Activated CD4-positive, alpha-beta T cell treated with anti-CD3 and anti-CD28 coated beads for 24 hours (primary cell): ENCODE measurements around the gene PHYHD1.
A peak's percentile ranks its signal among the peaks of the same experiment; 100 is the strongest.

ENCODE experiments used
- DNase-seq, 2 donors: peaks; one replicate each; pipeline ENCODE4 v3.0.0-alpha.2; 2020; ENCODE audit warnings: low read depth in 2 of 2

Gene PHYHD1

DNA sequence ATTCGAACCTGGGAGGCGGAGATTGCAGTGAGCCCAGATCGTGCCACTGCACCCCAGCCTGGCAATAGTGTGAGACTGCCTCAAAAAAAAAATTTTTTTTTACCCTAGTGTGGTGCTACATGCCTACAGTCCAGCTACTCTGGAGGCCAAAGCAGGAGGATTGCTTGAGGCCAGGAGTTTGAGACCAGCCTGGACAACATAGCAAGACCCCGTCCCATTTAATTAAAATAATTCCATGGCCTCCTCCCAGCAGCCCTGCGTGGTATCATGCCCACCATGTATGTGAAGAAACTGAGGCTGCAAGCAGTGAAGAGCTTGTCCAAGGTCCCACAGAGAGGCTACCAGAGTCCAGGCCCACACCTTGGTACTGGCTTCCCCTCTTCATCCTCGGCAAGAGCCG is 19.4 kb upstream of the PHYHD1 start:
- no peak for DNase-seq

DNA sequence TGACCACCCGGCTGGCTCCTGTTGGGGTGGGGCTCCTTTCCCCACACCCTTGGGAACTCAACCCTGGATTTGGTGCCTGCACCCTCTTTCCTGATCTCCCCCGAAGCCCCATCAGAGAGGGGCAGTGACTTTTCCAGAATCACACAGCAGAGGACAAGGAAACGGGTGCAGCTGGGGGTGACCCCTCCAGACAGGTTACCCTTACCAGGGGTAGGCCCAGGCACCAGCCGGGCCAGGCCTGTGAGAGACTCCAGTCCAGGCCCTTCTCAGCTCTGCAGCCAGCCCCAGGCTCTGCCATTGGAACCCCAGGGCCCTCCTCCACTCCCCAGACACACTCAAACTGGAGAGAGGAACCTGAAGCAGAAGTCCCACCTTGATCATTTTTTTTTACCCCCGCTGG is 19.0 kb upstream of the PHYHD1 start:
- no peak for DNase-seq

DNA sequence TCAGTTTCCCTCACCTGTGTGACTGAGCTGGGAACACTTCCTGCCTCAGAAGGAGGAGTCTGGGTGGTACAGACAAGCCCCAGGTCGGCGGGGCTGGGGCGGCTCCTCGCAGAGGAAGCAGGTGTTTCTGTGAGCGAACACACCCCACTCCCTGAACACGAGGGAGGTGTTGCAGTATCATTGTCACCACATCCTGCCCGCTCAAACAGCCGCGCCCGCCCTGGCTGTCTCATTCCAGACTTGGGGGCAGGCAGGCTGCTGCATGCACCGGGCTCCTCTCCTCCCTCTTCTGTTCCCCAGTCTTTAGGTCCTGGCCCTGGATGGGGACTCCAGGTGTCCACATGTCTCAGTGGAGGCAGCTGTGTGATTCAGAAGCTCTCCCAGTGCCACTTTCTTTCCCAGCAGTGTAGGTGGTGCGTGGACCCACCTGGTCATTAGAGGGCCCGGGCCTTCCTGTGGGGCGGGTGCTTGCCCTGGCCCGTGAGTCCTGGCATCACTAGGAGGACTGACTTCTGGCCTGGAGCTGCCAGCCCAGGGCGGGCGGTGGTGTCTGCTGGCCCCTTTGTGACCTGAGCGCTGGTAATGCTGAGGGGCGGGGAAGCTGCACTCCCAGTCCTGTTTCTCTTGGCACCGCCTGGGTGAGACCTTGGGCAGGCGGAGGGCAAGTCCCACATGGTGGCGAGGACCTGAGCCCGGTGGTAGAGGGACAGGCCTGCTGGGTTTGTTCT is 18.3 kb upstream of the PHYHD1 start:
- peak; percentile 71 to 78 for DNase-seq

DNA sequence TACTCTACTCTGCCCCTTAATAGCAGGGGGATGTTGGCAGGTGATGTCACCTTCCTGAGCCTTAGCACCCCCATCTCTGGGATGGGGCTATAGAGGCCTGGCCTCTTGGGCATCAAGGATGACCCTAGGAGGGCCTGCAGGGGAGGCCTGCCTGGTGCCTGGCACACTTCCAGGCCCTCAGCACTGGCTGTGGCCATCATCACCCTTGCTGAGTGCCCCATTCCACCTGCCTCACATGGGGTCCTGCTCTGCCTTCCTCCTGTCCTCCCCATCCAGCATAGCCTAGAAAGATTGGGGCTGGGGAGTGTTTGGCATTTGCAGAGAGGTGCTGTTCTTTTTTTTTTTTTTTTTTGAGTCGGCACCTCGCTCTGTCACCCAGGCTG is 17.7 kb upstream of the PHYHD1 start:
- DNase-seq, result no peak

DNA sequence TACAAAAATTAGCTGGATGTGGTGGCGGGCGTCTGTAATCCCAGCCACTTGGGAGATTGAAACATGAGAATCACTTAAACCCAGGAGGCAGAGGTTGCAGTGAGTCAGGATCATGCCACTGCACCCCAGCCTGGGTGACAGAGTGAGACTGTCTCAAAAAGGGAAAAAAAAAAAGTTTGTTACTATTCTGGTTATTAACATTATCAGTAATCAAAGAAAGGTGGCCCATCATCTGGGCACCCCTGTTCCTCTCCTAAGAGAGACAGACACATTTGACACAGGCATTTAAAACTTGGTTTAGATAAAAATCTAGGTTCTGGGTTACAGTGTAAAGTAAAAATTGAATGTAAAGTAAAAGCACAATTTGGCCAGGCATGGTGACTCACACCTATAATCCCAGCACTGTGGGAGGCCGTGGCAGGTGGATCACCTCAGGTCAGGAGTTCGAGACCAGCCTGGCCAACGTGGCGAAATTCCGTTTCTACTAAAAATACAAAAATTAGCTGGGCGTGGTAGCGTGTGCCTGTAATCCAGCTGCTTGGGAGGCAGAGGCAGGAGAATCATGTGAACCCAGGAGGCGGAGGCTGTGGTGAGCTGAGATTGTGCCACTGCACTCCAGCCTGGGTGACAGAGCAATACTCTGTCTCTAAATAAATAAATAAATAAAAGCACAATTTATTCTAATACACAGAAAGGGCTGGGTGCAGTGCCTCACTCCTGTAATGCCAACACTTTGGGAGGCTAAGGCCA is 16.7 kb upstream of the PHYHD1 start:
- DNase-seq, result no peak

DNA sequence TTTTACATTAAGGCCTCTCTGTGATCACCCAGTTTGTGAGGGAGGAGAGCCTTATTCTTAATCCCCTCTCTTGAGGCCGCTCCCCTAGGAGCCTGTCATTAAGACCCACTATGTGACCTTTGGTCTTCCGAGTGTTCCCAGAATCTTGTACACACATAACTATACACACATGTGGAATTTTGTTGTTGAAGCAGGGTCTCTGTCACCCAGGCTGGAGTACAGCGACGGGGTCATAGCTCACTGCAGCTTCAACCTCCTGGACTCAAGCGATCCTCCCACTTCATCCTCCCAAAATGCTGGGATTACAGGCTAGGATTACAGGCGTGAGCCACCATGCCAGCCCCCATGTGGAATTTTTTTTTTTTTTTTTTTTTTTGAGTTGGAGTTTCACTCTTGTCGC is 14.8 kb upstream of the PHYHD1 start:
- no peak for DNase-seq

DNA sequence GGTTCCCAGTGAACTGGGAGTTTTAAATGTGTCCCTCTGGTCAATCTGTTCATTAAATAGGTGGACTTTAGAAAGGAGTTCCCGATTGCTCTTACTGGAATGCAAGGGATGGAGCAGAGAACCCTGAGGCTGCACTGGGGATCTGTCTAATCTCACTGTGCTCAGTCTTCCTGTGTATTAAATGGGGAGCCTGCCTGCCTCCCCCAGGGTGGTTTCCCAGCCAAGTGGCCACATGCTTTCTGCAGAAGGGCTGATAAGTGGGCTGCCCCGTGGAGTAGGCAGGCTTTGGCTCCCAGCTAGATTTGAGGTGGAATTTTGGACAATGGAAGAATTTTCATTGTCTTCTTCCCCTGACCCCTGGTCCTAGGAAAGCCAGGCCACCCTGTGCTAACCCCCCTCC is 14.0 kb upstream of the PHYHD1 start:
- DNase-seq, result no peak

DNA sequence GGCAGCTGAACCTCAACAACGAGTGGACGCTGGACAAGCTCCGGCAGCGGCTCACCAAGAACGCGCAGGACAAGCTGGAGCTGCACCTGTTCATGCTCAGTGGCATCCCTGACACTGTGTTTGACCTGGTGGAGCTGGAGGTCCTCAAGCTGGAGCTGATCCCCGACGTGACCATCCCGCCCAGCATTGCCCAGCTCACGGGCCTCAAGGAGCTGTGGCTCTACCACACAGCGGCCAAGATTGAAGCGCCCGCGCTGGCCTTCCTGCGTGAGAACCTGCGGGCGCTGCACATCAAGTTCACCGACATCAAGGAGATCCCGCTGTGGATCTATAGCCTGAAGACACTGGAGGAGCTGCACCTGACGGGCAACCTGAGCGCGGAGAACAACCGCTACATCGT is 12.4 kb upstream of the PHYHD1 start:
- no peak for DNase-seq

DNA sequence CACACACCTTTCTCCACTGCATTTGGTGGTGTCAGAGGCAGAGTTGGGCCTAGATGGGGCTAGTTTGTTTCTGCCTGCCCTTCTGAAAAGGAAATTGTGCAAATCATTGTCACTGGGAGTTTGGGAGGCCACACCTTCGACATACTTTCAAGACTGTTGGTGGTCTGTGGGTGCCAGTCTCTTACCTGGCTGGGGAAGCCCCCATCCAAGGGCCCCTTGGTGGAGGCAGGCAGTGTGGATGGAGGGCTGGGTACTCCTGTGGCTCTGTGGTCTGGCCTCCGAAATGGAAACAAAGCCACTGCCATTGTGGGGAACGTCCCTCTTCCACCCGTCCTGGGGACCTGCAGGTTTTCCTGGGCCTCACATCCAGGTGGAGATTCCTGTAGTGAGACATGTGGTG is 10.9 kb upstream of the PHYHD1 start:
- DNase-seq, result no peak

DNA sequence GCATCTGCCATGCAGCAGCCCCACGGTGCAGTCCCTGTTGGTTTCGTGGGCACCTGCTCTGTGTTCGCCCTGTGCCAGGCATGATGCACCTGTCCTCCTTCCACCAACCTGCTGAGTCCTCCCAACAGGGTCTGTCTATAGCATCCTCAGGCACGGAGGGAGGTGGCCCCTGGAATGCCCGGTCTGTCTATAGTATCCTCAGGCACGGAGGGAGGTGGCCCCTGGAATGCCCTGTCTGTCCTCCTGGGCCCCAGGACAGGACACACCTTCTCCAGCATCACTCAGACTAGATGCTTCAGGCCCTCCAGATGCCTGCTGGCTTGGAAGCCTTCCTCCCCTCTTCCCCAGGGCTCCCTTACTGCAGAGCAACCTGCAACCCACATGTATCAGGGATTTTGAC is 9.9 kb upstream of the PHYHD1 start:
- no peak for DNase-seq

DNA sequence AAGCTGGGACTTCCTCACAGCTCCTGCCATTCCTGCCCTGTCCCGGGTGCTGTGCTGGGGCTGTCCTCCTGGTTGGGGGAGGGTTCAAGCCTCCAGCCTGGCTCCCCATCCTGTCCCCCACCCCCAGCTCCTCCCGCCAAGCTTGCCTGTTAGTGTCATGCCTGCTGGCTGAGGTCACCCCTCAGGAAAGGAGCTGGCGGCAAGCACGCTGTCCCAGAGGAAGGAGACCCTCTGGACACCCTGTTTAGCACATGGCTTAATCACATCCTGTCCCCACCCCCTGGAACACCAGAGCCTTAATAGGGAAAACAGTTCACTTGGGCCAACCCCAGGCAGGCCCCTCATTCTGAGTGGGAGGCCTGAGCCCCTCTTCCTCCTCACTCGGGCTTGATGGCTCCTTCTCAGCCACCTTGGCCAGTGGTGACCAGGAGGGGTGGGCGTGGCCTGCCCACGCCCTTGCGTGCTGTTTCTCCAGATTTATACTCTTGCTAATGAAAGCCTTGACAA is 9.2 kb upstream of the PHYHD1 start:
- DNase-seq, result no peak

DNA sequence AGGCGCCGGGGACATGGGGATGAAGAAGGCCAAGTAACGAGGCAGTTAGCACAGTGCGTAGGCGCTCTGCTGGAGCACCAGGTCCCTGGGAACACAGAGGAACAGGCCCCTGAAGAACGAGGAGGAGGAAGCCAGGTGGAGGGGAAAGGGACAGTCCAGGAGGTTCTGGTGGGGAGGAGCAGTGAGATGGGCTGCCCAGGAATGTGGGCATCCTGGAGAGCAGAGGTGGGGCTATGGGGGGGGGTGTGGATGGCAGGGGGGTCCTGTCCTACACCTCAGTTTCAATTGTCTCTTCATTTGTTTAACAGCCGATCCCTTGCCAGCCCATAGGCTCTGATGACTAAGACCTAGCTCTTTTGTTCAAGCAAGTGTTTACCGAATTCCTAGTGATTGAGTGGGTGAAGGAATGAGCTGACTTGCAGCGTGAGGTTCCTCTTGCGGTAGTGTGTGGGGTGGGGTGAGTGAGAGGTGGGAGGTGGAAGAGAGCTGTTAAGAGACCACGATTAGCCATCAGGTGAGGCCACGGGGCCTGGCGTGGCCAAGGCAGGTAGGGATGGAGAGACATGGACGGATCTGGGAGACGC is 8.4 kb upstream of the PHYHD1 start:
- DNase-seq, result no peak

DNA sequence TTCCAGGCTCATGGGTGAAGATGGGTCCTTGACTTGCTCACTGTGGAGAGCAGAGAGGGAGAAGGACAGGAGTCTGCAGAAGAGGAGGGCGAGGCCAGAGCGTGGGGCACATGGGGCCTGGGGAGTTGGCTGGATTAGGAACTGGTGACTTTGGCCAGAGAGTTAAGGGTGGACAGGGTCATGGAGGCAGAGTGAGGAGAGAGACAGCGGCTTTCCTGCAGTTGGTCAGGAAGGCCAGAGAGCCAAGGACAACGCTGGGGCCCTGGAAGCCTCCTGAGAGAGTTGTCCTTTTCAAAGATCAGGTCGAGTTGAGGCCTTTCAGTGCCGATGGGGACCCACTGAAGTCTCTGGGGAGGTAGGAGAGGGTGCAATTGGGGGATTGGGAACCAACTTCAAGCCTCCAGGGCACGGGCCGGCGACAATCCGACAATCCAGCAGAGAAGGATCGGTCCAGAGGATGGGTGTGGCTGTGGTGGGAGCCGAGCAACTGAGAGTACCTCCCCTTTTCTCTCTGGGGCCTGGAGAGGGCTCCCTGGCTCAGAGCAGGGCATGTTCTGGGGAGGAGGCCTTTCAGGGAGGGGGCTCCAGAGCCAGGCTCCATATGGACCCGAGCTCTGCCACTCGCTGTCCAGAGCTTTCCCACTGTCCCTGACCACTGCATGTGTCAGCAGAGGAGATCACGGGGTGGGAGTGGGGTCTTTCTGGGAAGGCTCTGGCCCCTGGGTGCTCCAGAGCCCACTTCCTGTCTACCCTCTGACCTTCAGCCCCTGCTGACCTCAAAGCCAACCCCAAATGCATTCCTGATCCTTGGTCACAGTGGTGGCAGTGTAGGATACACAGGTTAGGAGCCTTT is 7.5 kb upstream of the PHYHD1 start:
- no peak for DNase-seq

DNA sequence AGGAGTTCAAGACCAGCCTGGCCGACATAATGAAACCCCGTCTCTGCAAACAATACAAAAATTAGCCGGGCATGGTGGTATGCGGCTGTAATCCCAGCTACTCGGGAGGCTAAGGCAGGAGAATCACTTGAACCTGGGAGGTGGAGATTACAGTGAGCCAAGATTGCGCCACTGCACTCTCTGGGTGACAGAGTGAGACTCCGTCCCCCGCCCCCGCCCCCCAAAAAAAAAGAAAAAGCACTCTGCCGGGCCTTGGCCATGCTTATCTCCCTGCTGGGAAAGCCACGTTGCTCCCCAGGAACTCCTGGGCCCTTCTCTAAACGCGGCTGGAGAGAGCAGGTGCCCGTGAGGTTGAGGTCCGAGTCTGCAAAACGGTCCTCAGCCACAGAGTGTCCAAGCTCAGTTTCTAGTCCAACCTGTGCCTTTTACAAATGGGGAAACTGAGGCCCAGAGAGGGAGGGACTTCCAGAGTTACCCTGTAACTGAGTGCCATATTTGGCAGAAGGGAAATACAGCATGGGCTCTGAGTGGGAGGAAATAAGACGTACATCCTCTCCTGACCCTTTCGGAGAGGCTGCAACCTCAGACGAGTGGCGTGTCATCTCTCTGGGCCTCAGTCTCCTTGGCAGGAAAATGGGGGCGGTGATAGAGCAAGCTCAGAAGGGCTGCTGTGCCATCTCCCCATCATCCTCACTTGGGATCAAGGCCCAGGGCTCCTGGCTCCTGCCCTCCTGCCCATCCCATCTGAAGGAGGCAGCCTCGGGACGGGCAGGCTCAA is 6.6 kb upstream of the PHYHD1 start:
- no peak for DNase-seq

DNA sequence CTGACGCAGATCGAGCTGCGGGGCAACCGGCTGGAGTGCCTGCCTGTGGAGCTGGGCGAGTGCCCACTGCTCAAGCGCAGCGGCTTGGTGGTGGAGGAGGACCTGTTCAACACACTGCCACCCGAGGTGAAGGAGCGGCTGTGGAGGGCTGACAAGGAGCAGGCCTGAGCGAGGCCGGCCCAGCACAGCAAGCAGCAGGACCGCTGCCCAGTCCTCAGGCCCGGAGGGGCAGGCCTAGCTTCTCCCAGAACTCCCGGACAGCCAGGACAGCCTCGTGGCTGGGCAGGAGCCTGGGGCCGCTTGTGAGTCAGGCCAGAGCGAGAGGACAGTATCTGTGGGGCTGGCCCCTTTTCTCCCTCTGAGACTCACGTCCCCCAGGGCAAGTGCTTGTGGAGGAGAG is 4.6 kb upstream of the PHYHD1 start:
- DNase-seq, result no peak

DNA sequence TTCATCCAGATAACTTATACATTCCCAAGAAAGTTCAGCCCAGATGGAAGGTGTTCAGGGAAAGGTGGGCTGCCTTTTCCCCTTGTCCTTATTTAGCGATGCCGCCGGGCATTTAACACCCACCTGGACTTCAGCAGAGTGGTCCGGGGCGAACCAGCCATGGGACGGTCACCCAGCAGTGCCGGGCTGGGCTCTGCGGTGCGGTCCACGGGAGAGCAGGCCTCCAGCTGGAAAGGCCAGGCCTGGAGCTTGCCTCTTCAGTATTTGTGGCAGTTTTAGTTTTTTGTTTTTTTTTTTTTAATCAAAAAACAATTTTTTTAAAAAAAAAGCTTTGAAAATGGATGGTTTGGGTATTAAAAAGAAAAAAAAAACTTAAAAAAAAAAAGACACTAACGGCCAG is 4.0 kb upstream of the PHYHD1 start:
- DNase-seq, result no peak

DNA sequence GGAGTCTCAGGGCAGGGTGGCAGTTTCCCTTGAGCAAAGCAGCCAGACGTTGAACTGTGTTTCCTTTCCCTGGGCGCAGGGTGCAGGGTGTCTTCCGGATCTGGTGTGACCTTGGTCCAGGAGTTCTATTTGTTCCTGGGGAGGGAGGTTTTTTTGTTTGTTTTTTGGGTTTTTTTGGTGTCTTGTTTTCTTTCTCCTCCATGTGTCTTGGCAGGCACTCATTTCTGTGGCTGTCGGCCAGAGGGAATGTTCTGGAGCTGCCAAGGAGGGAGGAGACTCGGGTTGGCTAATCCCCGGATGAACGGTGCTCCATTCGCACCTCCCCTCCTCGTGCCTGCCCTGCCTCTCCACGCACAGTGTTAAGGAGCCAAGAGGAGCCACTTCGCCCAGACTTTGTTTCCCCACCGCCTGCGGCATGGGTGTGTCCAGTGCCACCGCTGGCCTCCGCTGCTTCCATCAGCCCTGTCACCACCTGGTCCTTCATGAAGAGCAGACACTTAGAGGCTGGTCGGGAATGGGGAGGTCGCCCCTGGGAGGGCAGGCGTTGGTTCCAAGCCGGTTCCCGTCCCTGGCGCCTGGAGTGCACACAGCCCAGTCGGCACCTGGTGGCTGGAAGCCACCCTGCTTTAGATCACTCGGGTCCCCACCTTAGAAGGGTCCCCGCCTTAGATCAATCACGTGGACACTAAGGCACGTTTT is 3.5 kb upstream of the PHYHD1 start:
- no peak for DNase-seq

DNA sequence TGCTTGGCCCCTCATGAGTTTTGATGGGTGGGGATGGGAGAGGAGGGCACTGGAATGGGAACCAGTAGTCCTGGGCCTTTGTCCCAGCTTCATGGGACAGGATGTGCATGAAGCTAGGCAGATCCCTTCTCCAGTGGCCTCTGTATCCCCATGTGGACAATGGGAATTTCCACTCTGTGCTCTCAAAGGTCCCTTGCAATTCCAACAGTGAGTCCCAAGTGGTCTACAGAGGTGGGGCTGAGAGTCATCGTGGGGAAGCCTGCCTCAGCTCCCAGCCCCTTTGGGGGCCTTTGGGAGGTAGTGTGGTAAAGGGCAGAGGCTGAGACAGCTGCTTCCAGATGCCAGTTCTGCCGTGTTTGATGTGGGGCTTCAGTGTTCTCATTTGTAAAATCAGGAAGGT is 1.9 kb upstream of the PHYHD1 start:
- DNase-seq, result no peak

DNA sequence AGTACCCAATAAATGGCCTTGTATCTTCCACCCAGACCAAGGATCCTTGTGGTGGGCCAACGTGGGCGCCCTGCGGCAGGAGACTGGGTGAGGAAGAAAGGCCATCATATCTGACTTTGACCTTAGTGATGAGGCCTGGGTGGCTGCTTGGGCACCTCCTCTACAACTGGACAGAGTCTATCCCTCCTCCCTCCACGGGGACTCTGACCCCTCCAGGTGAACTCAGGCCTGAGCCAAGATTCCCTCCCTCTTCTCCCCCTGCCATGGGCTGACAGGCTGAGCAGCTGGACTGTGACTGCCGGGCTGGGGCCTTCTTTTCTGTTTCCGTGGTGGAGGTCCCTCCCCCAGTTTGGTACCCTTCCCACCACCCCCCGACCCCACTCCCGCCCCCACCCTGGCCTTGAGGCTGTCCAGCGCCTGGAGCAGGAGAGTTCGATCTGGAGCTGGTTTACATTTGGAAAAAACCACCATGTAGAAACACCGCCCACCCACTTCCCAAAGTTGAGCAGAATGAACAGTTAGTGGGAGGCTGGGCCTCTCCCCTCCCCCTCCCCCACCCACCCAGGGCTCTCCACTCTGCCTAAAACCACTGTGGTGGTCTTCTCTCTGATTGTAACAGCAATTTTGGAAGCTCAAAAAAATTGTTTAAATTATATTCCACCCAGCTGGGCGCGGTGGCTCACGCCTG is 1.2 kb upstream of the PHYHD1 start:
- DNase-seq, result no peak
